ENCODE measurements around the gene AXIN1. TPM values are rescaled to one million over a fixed set of nuclear protein-coding genes. Genes with fewer than 3 reads are reported as not detected.
A peak's percentile ranks its signal among the peaks of the same experiment; 100 is the strongest.

AXIN1 gene
- total and polyA plus RNA-seq, 9 of the 15 experiments (the other 6 are each of a cell fraction or from before 2014, with no cell fraction given) = 0.42 to 58.0 (median 25.9) TPM

GRCh38 chr16:398561-399339 lies 46.2 kb upstream of the AXIN1 start (continued):
- no peak for TF ChIP-seq MGA (IDR thresholded peaks at IDR 0.05)
- TF ChIP-seq ZBTB33 (CRISPR knock-in tag; IDR thresholded peaks at IDR 0.05) = 0 out of 2 replicates have a peak, but pooled peaks have one; percentile 66
- TF ChIP-seq FOS (IDR thresholded peaks at IDR 0.05; ENCODE audit: extremely low read depth, insufficient read length) = no peak
- peak; percentile 87 for TF ChIP-seq ZNF407 (IDR thresholded peaks at IDR 0.05; ENCODE audit: low read depth)

Data from K562 (cell line).